Karpas-422 (cell line): ENCODE data around the gene POLR1B. TPM values are rescaled to one million over a fixed set of nuclear protein-coding genes. Genes with fewer than 3 reads are reported as not detected.
"Not testable (repeated sequence)": the region's sequence is repeated elsewhere in the genome, so short reads cannot be mapped to it uniquely, and the experiment has no call there.

Experiments used
- DNase-seq: peaks from one replicate; pipeline ENCODE4 v3.0.0-alpha.2; 2015
- H2AFZ ChIP-seq: fragments of 200-600 bp; sonication (generic); 2 replicates; pipeline ENCODE4 v1.6.1; 2014; ENCODE audit warnings: antibody characterized with exemption, low read length, mixed read lengths
- H3K27ac ChIP-seq: fragments of 200-600 bp; sonication (generic); 2 replicates; pipeline ENCODE4 v1.5.1; 2014; ENCODE audit warnings: mild to moderate bottlenecking, low read length, moderate library complexity
- H3K27me3 ChIP-seq: fragments of 200-600 bp; sonication (generic); 2 replicates; pipeline ENCODE4 v1.6.1; 2014; ENCODE audit warnings: low read length, mixed read lengths
- H3K36me3 ChIP-seq: fragments of 200-600 bp; sonication (generic); 2 replicates; pipeline ENCODE4 v1.6.1; 2014; ENCODE audit warnings: low read length, mixed read lengths; ENCODE audit not compliant: insufficient read depth
- H3K4me1 ChIP-seq: fragments of 200-600 bp; sonication (generic); 2 replicates; pipeline ENCODE4 v1.6.1; 2014; ENCODE audit warnings: mild to moderate bottlenecking, low read length, mixed read lengths
- H3K4me2 ChIP-seq: fragments of 200-600 bp; sonication (generic); 2 replicates; pipeline ENCODE4 v1.6.1; 2014; ENCODE audit warnings: low read length, low read depth, mild to moderate bottlenecking; ENCODE audit not compliant: poor library complexity, severe bottlenecking
- H3K4me3 ChIP-seq: fragments of 200-600 bp; sonication (generic); 2 replicates; pipeline ENCODE4 v1.5.1; 2014; ENCODE audit warnings: mild to moderate bottlenecking, antibody characterized with exemption, low read length, mixed read lengths
- H3K79me2 ChIP-seq: fragments of 200-600 bp; sonication (generic); 2 replicates; pipeline ENCODE4 v1.6.1; 2014; ENCODE audit warnings: mild to moderate bottlenecking, low read length, mixed read lengths
- H3K9ac ChIP-seq: fragments of 200-600 bp; sonication (generic); 2 replicates; pipeline ENCODE4 v1.6.0; 2014; ENCODE audit warnings: low read length
- H3K9me2 ChIP-seq: fragments of 200-600 bp; sonication (generic), shearing (Covaris generic); replicated peaks from 2 replicates; pipeline ENCODE4 v1.6.0; 2014; ENCODE audit warnings: mild to moderate bottlenecking, low read length, moderate library complexity; ENCODE audit not compliant: insufficient read depth
- H3K9me3 ChIP-seq: fragments of 300-700, 200-600 bp; sonication (generic); 2 replicates; pipeline ENCODE4 v1.6.1; 2014; ENCODE audit warnings: low read length, mixed read lengths
- H4K20me1 ChIP-seq: fragments of 200-600 bp; sonication (generic); 2 replicates; pipeline ENCODE4 v1.6.1; 2014; ENCODE audit warnings: mild to moderate bottlenecking, antibody characterized with exemption, low read length, low read depth; ENCODE audit not compliant: insufficient read depth
- total RNA-seq: library from RNA; depleted of rRNA; stranded (reverse); fragments of >200 nt; shearing (Covaris generic); gene quantifications from 2 replicates; pipeline ENCODE4 v1.2.3, GENCODE V29; 2014; ENCODE audit warnings: low replicate concordance

POLR1B gene
- total RNA-seq, 1 experiment from 2014 or later = 35.4 TPM

DNA sequence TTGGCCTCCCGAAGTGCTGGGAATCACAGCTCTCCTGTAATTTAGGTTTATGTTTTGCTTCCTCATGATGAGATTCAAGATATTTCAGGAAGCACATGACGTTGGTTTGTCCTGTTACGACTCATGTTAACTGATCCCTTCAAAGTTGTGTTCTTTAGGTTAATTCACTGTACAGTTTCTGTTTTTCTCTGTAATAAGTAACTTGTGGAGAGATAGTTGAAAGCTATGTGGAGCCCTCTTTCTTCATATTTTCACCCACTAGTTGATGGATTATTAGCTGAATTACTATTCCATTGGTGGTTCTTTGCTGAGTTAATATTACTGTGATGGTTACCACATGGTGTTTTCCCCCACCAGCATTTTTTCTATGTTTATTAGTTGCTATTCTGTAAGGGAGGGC lies 23.8 kb downstream of the POLR1B start:
- Histone ChIP-seq H3K27ac (no peak overlapping the region), H3K4me3 (no peak overlapping the region), H3K4me1 (no peaks in the 10 kb centered on the region), H3K36me3 (peaks cover 54% of the 10 kb centered on the region), H3K4me2 (no peak overlapping the region), H3K9me3 (no peaks in the 10 kb centered on the region), H3K9ac (no peak overlapping the region), H3K79me2 (peaks cover 52% of the 10 kb centered on the region), H4K20me1 (0 out of 2 replicates have a peak, but pooled peaks cover 12% of the 10 kb centered on the region), H3K27me3 (no peaks in the 10 kb centered on the region), H2AFZ (no peak overlapping the region), H3K9me2 (no peaks in the 10 kb centered on the region)
- DNase-seq = no peak

GRCh38 chr2:112566508-112566907 lies 24.2 kb downstream of the POLR1B start:
- H3K9me3 ChIP-seq, H3K27ac ChIP-seq, H3K27me3 ChIP-seq, H3K4me1 ChIP-seq, H3K9ac ChIP-seq, H3K9me2 ChIP-seq, DNase-seq, H3K4me2 ChIP-seq, H3K4me3 ChIP-seq, H2AFZ ChIP-seq: not testable (repeated sequence)
- peaks cover 54% of the 10 kb centered on the region for H3K36me3 ChIP-seq
- peaks cover 48% of the 10 kb centered on the region for H3K79me2 ChIP-seq
- H4K20me1 ChIP-seq = 0 out of 2 replicates have a peak, but pooled peaks cover 12% of the 10 kb centered on the region

GRCh38 chr2:112572005-112572404 lies 29.7 kb downstream of the POLR1B start:
- H3K27me3 ChIP-seq = no peaks in the 10 kb centered on the region
- no peak overlapping the region for H3K4me3 ChIP-seq
- H3K4me2 ChIP-seq = no peak overlapping the region
- no peaks in the 10 kb centered on the region for H3K9me3 ChIP-seq
- no peak overlapping the region for H3K27ac ChIP-seq
- H2AFZ ChIP-seq = no peak overlapping the region
- H3K9me2 ChIP-seq = no peaks in the 10 kb centered on the region
- no peak for DNase-seq
- peaks cover 17% of the 10 kb centered on the region; the same call in 1 of the 2 replicates for H4K20me1 ChIP-seq
- H3K9ac ChIP-seq = no peak overlapping the region
- no peaks in the 10 kb centered on the region for H3K4me1 ChIP-seq
- H3K79me2 ChIP-seq = peaks cover 61% of the 10 kb centered on the region
- peaks cover 83% of the 10 kb centered on the region for H3K36me3 ChIP-seq

- no peaks in the 10 kb centered on the region for H3K27me3 ChIP-seq
- H3K9me2 ChIP-seq = no peaks in the 10 kb centered on the region
- H3K79me2 ChIP-seq = peaks cover 36% of the 10 kb centered on the region
- no peak overlapping the region for H3K4me3 ChIP-seq
- no peak overlapping the region for H3K4me2 ChIP-seq
- H3K9me3 ChIP-seq = no peaks in the 10 kb centered on the region
- H4K20me1 ChIP-seq = peaks cover 6% of the 10 kb centered on the region; the same call in 1 of the 2 replicates
- H3K36me3 ChIP-seq = peaks cover 41% of the 10 kb centered on the region
- H3K27ac ChIP-seq = no peak overlapping the region
- H2AFZ ChIP-seq = no peak overlapping the region
- H3K4me1 ChIP-seq = peaks cover 17% of the 10 kb centered on the region
- DNase-seq = no peak
- H3K9ac ChIP-seq = no peak overlapping the region
These were observed 35.5 kb downstream of the POLR1B start for GRCh38 chr2:112577756-112578155.

- no peaks in the 10 kb centered on the region for H3K9me2 ChIP-seq
- no peak overlapping the region for H3K9ac ChIP-seq
- peaks cover 6% of the 10 kb centered on the region; the same call in 1 of the 2 replicates for H4K20me1 ChIP-seq
- H3K4me3 ChIP-seq = no peak overlapping the region
- no peak overlapping the region for H3K27ac ChIP-seq
- no peak for DNase-seq
- H3K9me3 ChIP-seq = no peaks in the 10 kb centered on the region
- peaks cover 31% of the 10 kb centered on the region for H3K4me1 ChIP-seq
- H3K27me3 ChIP-seq = no peaks in the 10 kb centered on the region
- no peak overlapping the region for H2AFZ ChIP-seq
- peaks cover 28% of the 10 kb centered on the region; the same call in 1 of the 2 replicates for H3K36me3 ChIP-seq
- H3K79me2 ChIP-seq = peaks cover 26% of the 10 kb centered on the region
- no peak overlapping the region for H3K4me2 ChIP-seq
These were observed 37.0 kb downstream of the POLR1B start for GRCh38 chr2:112579241-112579640.

DNA sequence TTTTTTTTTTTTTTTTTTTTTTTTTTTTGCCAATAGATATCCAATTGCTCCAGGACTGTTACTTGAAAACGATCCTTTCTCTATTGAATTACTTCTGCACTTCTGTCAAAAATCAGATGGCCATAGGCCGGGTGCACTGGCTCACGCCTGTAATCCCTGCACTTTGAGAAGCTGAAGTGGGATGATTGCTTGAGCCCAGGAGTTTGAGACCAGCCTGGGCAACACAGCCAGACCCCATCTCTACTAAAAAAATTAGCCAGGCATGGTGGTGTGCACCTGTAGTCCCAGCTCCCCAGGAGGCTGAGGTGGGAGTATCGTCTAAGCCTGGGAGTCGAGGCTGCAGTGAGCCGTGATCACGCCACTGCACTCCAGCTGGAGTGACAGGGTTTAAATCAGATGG lies 37.8 kb downstream of the POLR1B start:
- no peaks in the 10 kb centered on the region for H3K27me3 ChIP-seq
- H2AFZ ChIP-seq = no peak overlapping the region
- H3K79me2 ChIP-seq = peaks cover 24% of the 10 kb centered on the region
- no peaks in the 10 kb centered on the region for H3K9me3 ChIP-seq
- DNase-seq = no peak
- H3K9ac ChIP-seq = no peak overlapping the region
- H3K27ac ChIP-seq = no peak overlapping the region
- peaks cover 5% of the 10 kb centered on the region; the same call in 1 of the 2 replicates for H4K20me1 ChIP-seq
- H3K4me2 ChIP-seq = no peak overlapping the region
- peaks cover 22% of the 10 kb centered on the region; the same call in 1 of the 2 replicates for H3K36me3 ChIP-seq
- H3K9me2 ChIP-seq = no peaks in the 10 kb centered on the region
- no peak overlapping the region for H3K4me3 ChIP-seq
- peaks cover 34% of the 10 kb centered on the region for H3K4me1 ChIP-seq

DNA sequence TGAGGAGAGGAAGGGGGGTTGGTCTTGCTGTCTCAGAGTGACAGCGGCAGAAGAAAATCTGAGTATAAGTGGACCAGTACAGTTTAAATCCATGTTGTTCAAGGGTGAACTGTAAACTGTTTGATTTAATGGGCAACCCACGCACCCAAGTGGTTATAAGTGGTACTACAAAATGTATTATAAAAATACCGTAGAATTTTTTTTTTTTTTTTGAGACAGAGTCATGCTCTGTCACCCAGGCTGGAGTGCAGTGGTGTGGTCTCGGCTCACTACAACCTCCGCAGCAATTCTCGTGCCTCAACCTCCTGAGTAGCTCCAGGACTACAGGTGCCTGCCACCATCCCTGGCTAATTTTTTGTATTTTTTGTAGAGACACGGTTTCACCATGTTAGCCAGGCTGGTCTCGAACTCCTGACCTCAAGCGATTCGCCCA lies 40.1 kb downstream of the POLR1B start:
- Histone ChIP-seq H3K4me3 (no peak overlapping the region; the same call in 1 of the 2 replicates), H3K79me2 (peaks cover 24% of the 10 kb centered on the region), H3K27ac (no peak overlapping the region), H3K4me1 (peaks cover 50% of the 10 kb centered on the region), H3K9ac (peak overlapping the region; percentile 36; the same call in 1 of the 2 replicates), H4K20me1 (no peaks in the 10 kb centered on the region), H3K9me3 (no peaks in the 10 kb centered on the region), H3K36me3 (no peaks in the 10 kb centered on the region; the same call in 1 of the 2 replicates), H3K4me2 (no peak overlapping the region), H2AFZ (no peak overlapping the region), H3K9me2 (no peaks in the 10 kb centered on the region), H3K27me3 (no peaks in the 10 kb centered on the region)
- peak; percentile 87 for DNase-seq

DNA sequence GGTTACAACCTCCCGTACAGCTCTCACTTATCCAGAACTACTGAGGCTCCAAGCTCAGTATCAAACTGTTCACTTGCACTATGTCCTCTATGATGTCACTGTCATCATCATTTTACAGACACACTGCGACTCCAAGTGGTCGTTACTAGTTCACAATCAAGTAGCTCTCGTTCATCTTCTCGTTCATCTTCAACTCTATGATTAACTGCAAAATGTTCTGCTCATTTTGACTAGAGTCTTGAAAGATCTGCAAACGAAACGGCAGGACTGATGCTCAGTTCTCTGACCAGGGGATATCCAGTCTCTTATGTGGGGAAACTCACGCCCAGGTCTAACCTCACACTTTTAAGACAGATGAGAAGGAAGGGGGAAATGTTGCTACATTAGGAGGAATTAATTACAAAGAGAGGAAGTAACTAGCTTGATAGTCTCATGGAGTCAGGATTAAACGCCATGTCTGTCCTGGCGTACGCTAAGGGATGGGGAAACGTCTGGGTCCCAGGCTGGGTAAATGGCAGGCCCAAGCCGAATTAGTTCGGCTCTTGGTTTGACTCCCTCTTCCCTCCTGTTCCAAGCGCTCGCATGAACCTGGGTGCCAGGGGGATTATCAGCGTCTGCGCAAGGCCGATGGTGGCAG lies 41.4 kb downstream of the POLR1B start:
- Histone ChIP-seq H3K9me2 (no peaks in the 10 kb centered on the region), H3K9me3 (no peaks in the 10 kb centered on the region), H3K27ac (no peak overlapping the region), H3K27me3 (no peaks in the 10 kb centered on the region), H3K4me2 (peak overlapping the region; percentile 100), H3K4me3 (peak overlapping the region; percentile 95), H4K20me1 (no peaks in the 10 kb centered on the region), H3K4me1 (peaks cover 46% of the 10 kb centered on the region), H3K9ac (peak overlapping the region; percentile 95), H3K79me2 (peaks cover 24% of the 10 kb centered on the region), H2AFZ (peak overlapping the region; percentile 66; the same call in 1 of the 2 replicates), H3K36me3 (no peaks in the 10 kb centered on the region; the same call in 1 of the 2 replicates)
- DNase-seq = no peak
